HepG2 (cell line): ENCODE results near the gene SHFL. TPM values are rescaled to one million over a fixed set of nuclear protein-coding genes. Genes with fewer than 3 reads are reported as not detected.

ENCODE experiments used
- ARHGAP35 ChIP-seq: sonication (generic); formaldehyde crosslinking; IDR thresholded peaks from 2 replicates; pipeline ENCODE4 v1.9.0; 2022; ENCODE audit warnings: mild to moderate bottlenecking, inconsistent platforms, moderate library complexity, missing genetic modification reagents, borderline replicate concordance
- FOSL1 ChIP-seq: sonication (generic); formaldehyde crosslinking; IDR thresholded peaks from 2 replicates; pipeline ENCODE4 v1.9.0; 2021; ENCODE audit warnings: missing genetic modification reagents, borderline replicate concordance
- GATA4 ChIP-seq: sonication (generic); IDR thresholded peaks from 2 replicates; pipeline ENCODE4 v1.6.1; 2016; ENCODE audit warnings: antibody characterized with exemption, low read depth, borderline replicate concordance
- HDAC2 ChIP-seq: sonication (generic); formaldehyde crosslinking; IDR thresholded peaks from 2 replicates; pipeline ENCODE4 v1.4.0; 2020; ENCODE audit warnings: missing genetic modification reagents
- HDAC6 ChIP-seq: fragments of 200-600 bp; sonication (generic); IDR thresholded peaks from 2 replicates; pipeline ENCODE4 v1.7.0; 2017; ENCODE audit warnings: mild to moderate bottlenecking, antibody characterized with exemption, low read length, low read depth
- HNRNPK ChIP-seq: fragments of 200-400 bp; formaldehyde crosslinking; IDR thresholded peaks from 2 replicates; pipeline ENCODE4 v1.6.1; 2018; ENCODE audit warnings: low read length, low read depth, moderate library complexity, mild to moderate bottlenecking; ENCODE audit not compliant: poor library complexity, severe bottlenecking
- IRF2 ChIP-seq: IDR thresholded peaks from 2 replicates; pipeline ENCODE4 v1.6.1; 2018; ENCODE audit warnings: missing genetic modification reagents, missing compliant biosample characterization
- KMT2A ChIP-seq: sonication (generic); formaldehyde crosslinking; IDR thresholded peaks from 2 replicates; pipeline ENCODE4 v1.4.0; 2020; ENCODE audit warnings: missing genetic modification reagents
- MAF1 ChIP-seq: sonication (generic); formaldehyde crosslinking; IDR thresholded peaks from 2 replicates; pipeline ENCODE4 v1.5.0; 2020; ENCODE audit warnings: missing genetic modification reagents, borderline replicate concordance
- MED1 ChIP-seq: sonication (generic); formaldehyde crosslinking; IDR thresholded peaks from 2 replicates; pipeline ENCODE4 v1.4.0; 2020; ENCODE audit warnings: missing genetic modification reagents
- MIER2 ChIP-seq: IDR thresholded peaks from 2 replicates; pipeline ENCODE4 v1.6.1; 2016; ENCODE audit warnings: missing biosample characterization, missing genetic modification reagents
- MIXL1 ChIP-seq: IDR thresholded peaks from 2 replicates; pipeline ENCODE4 v1.6.1; 2016
- PAF1 ChIP-seq: IDR thresholded peaks from 2 replicates; pipeline ENCODE4 v1.6.1; 2016; ENCODE audit warnings: missing genetic modification reagents, missing compliant biosample characterization
- PHF8 ChIP-seq: sonication (generic); formaldehyde crosslinking; IDR thresholded peaks from 2 replicates; pipeline ENCODE4 v1.5.0; 2020; ENCODE audit warnings: missing genetic modification reagents
- PITX1 ChIP-seq: sonication (generic); formaldehyde crosslinking; IDR thresholded peaks from 2 replicates; pipeline ENCODE4 v1.5.1; 2020; ENCODE audit warnings: mild to moderate bottlenecking, missing genetic modification reagents
- PLRG1 ChIP-seq: fragments of 450-650 bp; conservative IDR thresholded peaks from 2 replicates; pipeline ENCODE4 v1.6.1; 2016
- RNF2 ChIP-seq: fragments of 450-650 bp; conservative IDR thresholded peaks from 2 replicates; pipeline ENCODE4 v1.6.1; 2016; ENCODE audit warnings: low read depth
- SP2 ChIP-seq: sonication (generic); formaldehyde crosslinking; IDR thresholded peaks from 2 replicates; pipeline ENCODE4 v1.5.1; 2020; ENCODE audit warnings: mild to moderate bottlenecking, missing genetic modification reagents
- SRSF4 ChIP-seq: fragments of 200-400 bp; formaldehyde crosslinking; IDR thresholded peaks from one replicate; pipeline ENCODE4 v1.6.1; 2018; ENCODE audit warnings: mild to moderate bottlenecking, low read depth, low read length, moderate library complexity; ENCODE audit not compliant: poor library complexity, severe bottlenecking
- TP53 ChIP-seq: sonication (generic); formaldehyde crosslinking; conservative IDR thresholded peaks from 2 replicates; pipeline ENCODE4 v1.4.0; 2020; ENCODE audit warnings: missing genetic modification reagents
- ZFP36L2 ChIP-seq: sonication (generic); formaldehyde crosslinking; IDR thresholded peaks from 2 replicates; pipeline ENCODE4 v1.4.0; 2020; ENCODE audit warnings: missing genetic modification reagents
- ZNF124 ChIP-seq: sonication (generic); formaldehyde crosslinking; IDR thresholded peaks from 2 replicates; pipeline ENCODE4 v1.4.0; 2020; ENCODE audit warnings: missing genetic modification reagents
- ZNF44 ChIP-seq: sonication (generic); formaldehyde crosslinking; IDR thresholded peaks from 2 replicates; pipeline ENCODE4 v1.5.1; 2020; ENCODE audit warnings: mild to moderate bottlenecking, missing genetic modification reagents
- ZNF543 ChIP-seq: sonication (generic); formaldehyde crosslinking; IDR thresholded peaks from 2 replicates; pipeline ENCODE4 v1.4.0; 2020; ENCODE audit warnings: mild to moderate bottlenecking, missing genetic modification reagents
- ZNF607 ChIP-seq: sonication (generic); formaldehyde crosslinking; IDR thresholded peaks from 2 replicates; pipeline ENCODE4 v1.5.1; 2020; ENCODE audit warnings: missing genetic modification reagents, mild to moderate bottlenecking, borderline replicate concordance
- ZNF616 ChIP-seq: sonication (generic); formaldehyde crosslinking; IDR thresholded peaks from 2 replicates; pipeline ENCODE4 v1.5.0; 2020; ENCODE audit warnings: low read depth, mild to moderate bottlenecking, missing genetic modification reagents
- ZNF709 ChIP-seq: sonication (generic); formaldehyde crosslinking; IDR thresholded peaks from 2 replicates; pipeline ENCODE4 v1.5.0; 2020; ENCODE audit warnings: mild to moderate bottlenecking, missing genetic modification reagents
- ZNF782 ChIP-seq: sonication (generic); formaldehyde crosslinking; IDR thresholded peaks from 2 replicates; pipeline ENCODE4 v1.4.0; 2020; ENCODE audit warnings: missing genetic modification reagents, mild to moderate bottlenecking, borderline replicate concordance
- polyA plus RNA-seq, 8 experiments: library from polyadenylated mRNA; depleted of rRNA in 3 of 8; stranded (reverse) in 7 of 8; unstranded in 1 of 8; fragments of >200 nt; fragmentation: Illumina TruSeq in 4 of 8; extraction: Trizol in 4 of 8; gene quantifications; 2 replicates each; pipeline versions ENCODE4 v1.2.1 to v1.2.3, GENCODE V29; 2011 to 2016; ENCODE audit warnings: low read depth in 4 of 8, missing spikeins in 1 of 8, mixed read lengths in 1 of 8; ENCODE audit not compliant: insufficient read depth in 1 of 8
- total RNA-seq, 5 experiments: library from RNA; depleted of rRNA; stranded (reverse); fragments of >200 nt; fragmentation: Illumina TruSeq; extraction: Trizol; gene quantifications; 2 replicates each; pipeline ENCODE4 v1.2.3, GENCODE V29; 2016; ENCODE audit warnings: low read depth in 1 of 5
- TF ChIP-seq, protein P1 (sequence below): sonication (generic); formaldehyde crosslinking; IDR thresholded peaks from 2 replicates; pipeline ENCODE4 v1.5.0; 2020; ENCODE audit warnings: missing genetic modification reagents
- TF ChIP-seq, protein P2 (sequence below): sonication (generic); formaldehyde crosslinking; IDR thresholded peaks from 2 replicates; pipeline ENCODE4 v1.4.0; 2020; ENCODE audit warnings: missing genetic modification reagents
- TF ChIP-seq, protein P3 (sequence below): sonication (generic); formaldehyde crosslinking; IDR thresholded peaks from 2 replicates; pipeline ENCODE4 v1.4.0; 2020; ENCODE audit warnings: low read depth, mild to moderate bottlenecking, missing genetic modification reagents

SHFL gene
- total and polyA plus RNA-seq, 2 of the 13 experiments (the other 11 are each of a cell fraction or from before 2014, with no cell fraction given), result 12.3 to 36.4 TPM

DNA sequence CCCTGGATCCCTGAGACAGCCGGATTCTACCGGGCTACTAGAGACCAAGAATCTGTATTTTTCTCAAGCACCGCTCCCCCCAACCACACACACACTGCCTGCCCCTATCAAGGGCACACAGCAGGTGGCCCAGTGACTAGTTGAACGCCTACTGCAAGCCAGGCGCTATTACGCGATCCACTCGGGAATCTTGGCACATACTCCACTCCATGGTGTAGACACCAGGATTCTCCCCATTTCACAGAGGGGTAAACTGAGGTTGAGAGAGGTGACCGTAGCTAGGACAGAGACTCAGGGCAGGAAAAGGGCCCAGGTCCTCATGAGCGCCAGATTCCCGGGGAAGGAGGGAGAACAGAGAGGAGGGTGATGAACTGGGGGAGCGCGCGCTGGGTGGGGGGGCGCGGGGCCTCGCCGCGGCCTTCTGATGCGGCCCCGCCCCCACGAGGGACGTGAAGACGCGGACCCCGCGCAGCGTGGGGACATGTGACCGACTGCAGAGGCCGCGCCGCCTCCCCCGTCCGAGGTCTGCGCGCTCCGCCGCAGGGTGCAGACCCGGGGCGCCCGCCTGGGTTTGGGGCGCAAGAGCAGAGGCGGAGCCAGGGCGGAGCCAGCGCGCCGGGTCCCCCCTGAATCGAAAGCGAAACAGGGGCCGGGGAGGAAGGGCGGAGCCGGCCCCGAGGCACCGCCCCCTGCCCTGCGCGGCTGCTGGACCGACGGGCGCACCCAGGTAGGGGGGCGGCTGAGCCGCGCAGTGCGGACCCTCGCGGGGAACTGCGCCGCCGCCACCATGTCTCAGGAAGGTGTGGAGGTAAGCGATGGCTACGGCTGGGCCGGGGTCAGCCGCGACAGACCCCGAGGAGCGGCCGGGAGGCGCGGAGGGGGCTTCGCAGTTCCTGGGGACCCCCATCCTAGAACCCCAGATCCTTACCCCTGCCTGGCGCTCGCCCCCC lies at the start of gene SHFL (continued):
- TF ChIP-seq GATA4, result no peak
- TF ChIP-seq, protein P1, sequence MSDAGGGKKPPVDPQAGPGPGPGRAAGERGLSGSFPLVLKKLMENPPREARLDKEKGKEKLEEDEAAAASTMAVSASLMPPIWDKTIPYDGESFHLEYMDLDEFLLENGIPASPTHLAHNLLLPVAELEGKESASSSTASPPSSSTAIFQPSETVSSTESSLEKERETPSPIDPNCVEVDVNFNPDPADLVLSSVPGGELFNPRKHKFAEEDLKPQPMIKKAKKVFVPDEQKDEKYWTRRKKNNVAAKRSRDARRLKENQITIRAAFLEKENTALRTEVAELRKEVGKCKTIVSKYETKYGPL (CRISPR knock-in tag), result no peak
- TF ChIP-seq ZNF543 (CRISPR knock-in tag), result no peak
- TF ChIP-seq KMT2A (CRISPR knock-in tag), result no peak
- peak; percentile 75 for TF ChIP-seq PHF8 (CRISPR knock-in tag)
- 0 out of 2 replicates have a peak, but pooled peaks have one; percentile 6 for TF ChIP-seq ZNF782 (CRISPR knock-in tag)
- TF ChIP-seq RNF2, result no peak
- TF ChIP-seq, protein P2, sequence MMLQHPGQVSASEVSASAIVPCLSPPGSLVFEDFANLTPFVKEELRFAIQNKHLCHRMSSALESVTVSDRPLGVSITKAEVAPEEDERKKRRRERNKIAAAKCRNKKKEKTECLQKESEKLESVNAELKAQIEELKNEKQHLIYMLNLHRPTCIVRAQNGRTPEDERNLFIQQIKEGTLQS (CRISPR knock-in tag), result peak; percentile 17; the same call in 1 of the 2 replicates
- TF ChIP-seq MIXL1 (CRISPR knock-in tag), result no peak
- no peak for TF ChIP-seq ZNF616 (CRISPR knock-in tag)
- TF ChIP-seq SP2, result no peak
- TF ChIP-seq HDAC2 (CRISPR knock-in tag), result peak; percentile 71
- TF ChIP-seq PITX1 (CRISPR knock-in tag), result no peak; the same call in 1 of the 2 replicates
- no peak for TF ChIP-seq SRSF4
- no peak for TF ChIP-seq PLRG1
- TF ChIP-seq ZNF44 (CRISPR knock-in tag), result no peak
- TF ChIP-seq ARHGAP35 (CRISPR knock-in tag), result no peak
- no peak for TF ChIP-seq TP53 (CRISPR knock-in tag)
- TF ChIP-seq MAF1 (CRISPR knock-in tag), result no peak; the same call in 1 of the 2 replicates
- TF ChIP-seq MED1 (CRISPR knock-in tag), result no peak
- no peak for TF ChIP-seq HDAC6
- TF ChIP-seq ZNF607 (CRISPR knock-in tag), result peak; percentile 63; the same call in 1 of the 2 replicates
- TF ChIP-seq ZNF124 (CRISPR knock-in tag), result no peak
- TF ChIP-seq PAF1 (CRISPR knock-in tag), result no peak
- no peak for TF ChIP-seq ZFP36L2 (CRISPR knock-in tag)
- TF ChIP-seq ZNF709 (CRISPR knock-in tag), result peak; percentile 68; the same call in 1 of the 2 replicates
- TF ChIP-seq FOSL1, result no peak
- TF ChIP-seq, protein P3, sequence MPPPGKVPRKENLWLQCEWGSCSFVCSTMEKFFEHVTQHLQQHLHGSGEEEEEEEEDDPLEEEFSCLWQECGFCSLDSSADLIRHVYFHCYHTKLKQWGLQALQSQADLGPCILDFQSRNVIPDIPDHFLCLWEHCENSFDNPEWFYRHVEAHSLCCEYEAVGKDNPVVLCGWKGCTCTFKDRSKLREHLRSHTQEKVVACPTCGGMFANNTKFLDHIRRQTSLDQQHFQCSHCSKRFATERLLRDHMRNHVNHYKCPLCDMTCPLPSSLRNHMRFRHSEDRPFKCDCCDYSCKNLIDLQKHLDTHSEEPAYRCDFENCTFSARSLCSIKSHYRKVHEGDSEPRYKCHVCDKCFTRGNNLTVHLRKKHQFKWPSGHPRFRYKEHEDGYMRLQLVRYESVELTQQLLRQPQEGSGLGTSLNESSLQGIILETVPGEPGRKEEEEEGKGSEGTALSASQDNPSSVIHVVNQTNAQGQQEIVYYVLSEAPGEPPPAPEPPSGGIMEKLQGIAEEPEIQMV (CRISPR knock-in tag), result 0 out of 2 replicates have a peak, but pooled peaks have one; percentile 66
- TF ChIP-seq HNRNPK, result peak; percentile 68
- peak; percentile 100 for TF ChIP-seq IRF2 (CRISPR knock-in tag)
- no peak for TF ChIP-seq MIER2
